Astrocyte of the cerebellum (primary cell): ENCODE data around the gene HNRNPA3.
A peak's percentile ranks its signal among the peaks of the same experiment; 100 is the strongest.
"Not testable (repeated sequence)": the region's sequence is repeated elsewhere in the genome, so short reads cannot be mapped to it uniquely, and the experiment has no call there.

Experiments used
- DNase-seq: peaks from one replicate; pipeline ENCODE4 v3.0.0-alpha.2; 2011; ENCODE audit warnings: low read depth
- H3K4me3 ChIP-seq: 2 replicates; pipeline ENCODE4 v1.5.1; 2011; ENCODE audit warnings: mild to moderate bottlenecking, low read depth, low read length, moderate library complexity
- in situ Hi-C: cut with HindIII; loops from 2 replicates; pipeline ENCODE4 v1.10.0; 2017; ENCODE audit warnings: low sequenced_read_pairs
- TF ChIP-seq, protein P1 (sequence below): IDR thresholded peaks from 2 replicates; pipeline ENCODE4 v1.5.1; 2012; ENCODE audit warnings: low read length, low read depth, moderate library complexity, mild to moderate bottlenecking; ENCODE audit errors: missing control alignments

HNRNPA3 gene

DNA sequence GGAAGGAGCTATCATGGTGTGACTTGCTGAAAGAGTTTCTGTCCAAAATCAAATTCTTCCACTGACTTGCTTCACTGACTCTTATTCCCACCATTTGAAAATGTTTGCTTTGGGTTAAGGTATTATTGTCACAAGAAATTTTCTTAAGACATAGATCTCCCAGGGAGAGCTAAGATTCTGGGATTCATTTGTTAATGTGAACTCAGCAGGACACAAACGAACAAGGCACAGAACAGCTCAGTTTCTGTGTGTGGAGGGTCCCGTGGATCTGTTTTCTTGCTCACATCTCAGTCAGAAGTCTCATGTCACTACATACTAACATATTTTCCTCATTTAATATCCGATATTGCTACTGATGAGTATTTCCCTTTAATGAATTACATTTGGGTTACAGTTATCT, 8.2 kb upstream of the HNRNPA3 start:
- in situ Hi-C loops, result no loop called here
- no peak overlapping the region for H3K4me3 ChIP-seq
- TF ChIP-seq, protein P1, sequence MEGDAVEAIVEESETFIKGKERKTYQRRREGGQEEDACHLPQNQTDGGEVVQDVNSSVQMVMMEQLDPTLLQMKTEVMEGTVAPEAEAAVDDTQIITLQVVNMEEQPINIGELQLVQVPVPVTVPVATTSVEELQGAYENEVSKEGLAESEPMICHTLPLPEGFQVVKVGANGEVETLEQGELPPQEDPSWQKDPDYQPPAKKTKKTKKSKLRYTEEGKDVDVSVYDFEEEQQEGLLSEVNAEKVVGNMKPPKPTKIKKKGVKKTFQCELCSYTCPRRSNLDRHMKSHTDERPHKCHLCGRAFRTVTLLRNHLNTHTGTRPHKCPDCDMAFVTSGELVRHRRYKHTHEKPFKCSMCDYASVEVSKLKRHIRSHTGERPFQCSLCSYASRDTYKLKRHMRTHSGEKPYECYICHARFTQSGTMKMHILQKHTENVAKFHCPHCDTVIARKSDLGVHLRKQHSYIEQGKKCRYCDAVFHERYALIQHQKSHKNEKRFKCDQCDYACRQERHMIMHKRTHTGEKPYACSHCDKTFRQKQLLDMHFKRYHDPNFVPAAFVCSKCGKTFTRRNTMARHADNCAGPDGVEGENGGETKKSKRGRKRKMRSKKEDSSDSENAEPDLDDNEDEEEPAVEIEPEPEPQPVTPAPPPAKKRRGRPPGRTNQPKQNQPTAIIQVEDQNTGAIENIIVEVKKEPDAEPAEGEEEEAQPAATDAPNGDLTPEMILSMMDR, result no peak
- DNase-seq, result no peak

DNA sequence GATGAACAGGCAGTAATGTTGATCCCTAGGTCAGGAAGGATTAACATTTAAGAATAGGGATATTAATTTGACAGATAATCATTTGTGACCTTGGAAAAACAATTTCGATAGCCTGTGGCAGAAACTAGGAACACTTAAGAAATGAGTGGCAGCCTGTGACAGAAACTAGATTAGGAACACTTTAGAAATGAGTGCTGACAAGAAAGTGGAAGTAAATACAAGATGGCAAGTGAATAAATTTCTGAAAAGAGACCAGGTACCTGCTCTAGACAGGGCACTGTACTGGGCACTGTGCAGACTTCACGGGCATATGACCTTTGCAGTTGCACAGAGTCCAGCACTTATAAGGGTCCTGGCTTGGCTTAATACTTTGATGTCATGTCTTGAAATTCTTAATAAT, 5.5 kb upstream of the HNRNPA3 start:
- no peak for DNase-seq
- TF ChIP-seq, protein P1, result no peak
- in situ Hi-C loops, result no loop called here
- H3K4me3 ChIP-seq, result no peak overlapping the region

DNA sequence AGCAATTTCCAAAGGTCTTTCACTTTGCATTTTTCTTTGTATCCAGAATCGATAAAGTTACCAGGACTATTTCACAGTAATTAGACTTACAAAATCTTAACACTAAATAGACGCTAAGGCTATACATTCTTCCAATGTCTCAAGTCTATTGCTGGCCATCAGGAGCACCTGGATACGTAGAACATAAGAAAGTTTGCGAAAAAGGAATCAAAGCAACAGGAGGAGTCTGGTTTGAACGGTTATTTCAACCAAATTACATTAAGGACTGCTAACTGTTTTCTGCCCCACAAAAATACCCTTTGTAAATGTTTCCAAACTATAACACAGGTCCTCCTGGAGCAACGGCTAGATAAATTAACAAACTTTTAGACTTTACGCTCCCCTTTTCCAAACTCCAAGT, 1.4 kb upstream of the HNRNPA3 start:
- in situ Hi-C loops, result no loop called here
- H3K4me3 ChIP-seq, result peak overlapping the region; percentile 68
- TF ChIP-seq, protein P1, result no peak
- DNase-seq, result no peak

DNA sequence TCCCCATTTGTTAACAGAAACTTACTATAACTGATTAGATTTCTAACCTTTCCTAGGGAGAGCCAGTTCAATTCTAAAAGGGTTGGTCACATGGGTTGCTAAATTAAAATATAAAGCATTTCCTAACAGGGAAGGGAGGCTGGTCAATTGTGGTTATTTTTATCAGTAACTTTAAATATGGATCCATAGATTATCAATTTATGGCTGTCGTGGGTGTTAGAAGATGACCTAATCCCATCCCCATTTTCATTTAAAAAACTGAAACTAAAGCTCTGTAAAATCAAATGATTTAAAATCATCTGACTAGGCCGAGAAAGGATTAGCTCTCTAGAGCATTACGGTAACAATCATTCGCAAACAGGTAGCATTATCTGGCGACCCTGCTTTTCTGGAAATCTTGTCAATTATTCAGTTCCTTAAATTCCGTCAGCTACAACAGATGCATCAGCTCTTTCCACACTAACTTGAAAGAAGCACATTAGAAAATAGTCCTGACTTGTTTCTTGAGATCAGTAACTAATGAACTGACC, 953 bp upstream of the HNRNPA3 start:
- TF ChIP-seq, protein P1, result no peak
- in situ Hi-C loops, result no loop called here
- peak overlapping the region; percentile 68 for H3K4me3 ChIP-seq
- DNase-seq, result no peak

DNA sequence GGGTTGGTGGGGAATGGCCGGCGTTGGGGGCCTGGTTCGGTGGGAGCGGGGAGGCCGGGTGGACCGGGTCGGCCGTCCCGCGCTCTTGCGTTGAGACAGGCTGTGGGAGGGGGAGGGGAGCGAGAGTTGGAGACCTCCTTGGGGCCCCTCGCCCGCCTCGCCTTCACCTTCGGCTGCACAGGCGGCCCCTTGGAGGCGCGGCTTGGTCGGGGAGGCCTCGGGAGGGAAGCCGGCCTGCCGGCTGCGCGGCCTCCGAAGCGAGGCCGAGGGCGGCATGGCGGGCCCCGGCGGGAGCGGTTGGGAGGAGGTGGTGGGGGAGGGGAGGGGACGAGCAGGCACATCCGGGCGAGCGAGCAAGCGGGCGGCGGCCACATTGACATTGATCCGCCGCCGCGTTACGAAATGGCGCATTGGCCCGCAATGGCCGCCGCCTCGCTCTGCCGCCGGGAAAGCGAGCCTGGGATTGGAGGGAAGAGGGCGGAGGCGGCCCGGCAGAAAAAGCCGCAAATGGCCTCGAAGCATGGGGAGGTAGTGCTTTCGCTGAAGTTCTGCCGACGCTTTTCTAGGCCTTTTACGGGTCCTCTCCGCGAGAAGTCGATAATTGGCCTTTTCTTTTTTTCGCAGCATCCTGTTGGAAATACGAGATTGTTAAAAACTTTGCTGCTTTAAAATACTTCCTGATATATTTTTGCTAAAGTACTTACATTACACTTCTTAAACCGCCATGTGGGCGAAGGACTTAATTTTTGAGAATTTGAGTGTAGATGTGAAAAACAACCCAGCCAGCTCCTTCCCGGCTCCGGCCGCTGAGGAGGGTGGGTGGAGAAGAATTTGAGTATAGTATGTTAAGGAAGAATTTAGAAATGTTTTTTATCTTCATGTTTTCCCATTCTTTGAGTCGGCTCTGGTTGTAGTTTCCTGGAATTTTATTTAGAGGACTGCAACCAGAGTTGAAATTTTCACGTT, 580 bp downstream of the HNRNPA3 start:
- peak overlapping the region; percentile 68 for H3K4me3 ChIP-seq
- in situ Hi-C loops, result no loop called here
- peak; percentile 72 for DNase-seq
- TF ChIP-seq, protein P1, result no peak

DNA sequence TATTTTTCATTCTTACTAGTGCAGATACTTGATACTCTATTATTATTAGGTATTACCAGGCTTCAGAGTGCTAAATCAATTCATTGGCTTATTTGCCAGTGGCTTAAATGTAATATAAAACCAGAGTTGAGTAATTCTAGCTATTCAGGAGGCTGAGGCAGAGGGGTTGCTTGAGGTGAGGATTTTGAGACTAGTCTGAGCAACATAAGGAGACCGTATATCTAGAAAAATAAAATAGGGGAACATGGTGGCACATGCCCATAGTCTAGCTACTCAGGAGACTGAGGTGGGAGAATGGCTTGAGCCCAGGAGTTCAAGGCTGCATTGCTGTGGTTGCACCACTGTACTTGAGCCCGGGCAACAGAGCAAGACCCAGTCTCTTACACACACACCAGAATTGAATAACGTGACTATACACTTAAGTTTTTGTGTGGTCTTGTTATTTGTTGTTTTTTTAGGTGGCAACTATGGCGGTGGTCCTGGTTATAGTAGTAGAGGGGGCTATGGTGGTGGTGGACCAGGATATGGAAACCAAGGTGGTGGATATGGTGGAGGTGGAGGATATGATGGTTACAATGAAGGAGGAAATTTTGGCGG, 4.8 kb downstream of the HNRNPA3 start:
- in situ Hi-C loops, result no loop called here
- TF ChIP-seq, protein P1, result no peak
- no peak for DNase-seq
- H3K4me3 ChIP-seq, result no peak overlapping the region

DNA sequence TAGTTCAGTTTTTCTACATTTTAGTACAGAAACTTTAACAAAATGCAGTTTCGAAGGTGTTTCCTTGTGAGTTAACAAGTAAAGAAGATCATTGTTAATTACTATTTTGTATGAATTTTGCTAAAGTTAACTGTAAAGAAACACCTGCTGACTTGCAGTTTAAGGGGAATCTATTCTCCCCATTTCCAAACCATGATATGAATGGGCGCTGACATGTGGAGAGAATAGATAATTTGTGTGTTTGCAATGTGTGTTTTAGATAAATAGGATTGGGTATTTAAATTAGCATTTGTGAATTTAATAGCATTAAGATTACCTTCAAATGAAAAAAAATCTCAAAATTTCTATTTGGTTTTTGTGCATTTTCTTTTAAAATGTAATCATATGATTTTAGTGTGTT, 7.2 kb downstream of the HNRNPA3 start:
- DNase-seq, H3K4me3 ChIP-seq, in situ Hi-C loops: not testable (repeated sequence)
